Upper lobe of left lung (tissue), 4 donors: ENCODE measurements around the gene WDR90.

Experiments used
- CTCF ChIP-seq, 6 experiments: fragments of 450-650 bp in 4 of 6; fragments of 200-600 bp in 2 of 6; sonication (generic) in 2 of 6; IDR thresholded peaks; one replicate each; pipeline ENCODE4 v1.5.1; 2016 to 2019; ENCODE audit warnings: antibody characterized with exemption in 6 of 6
- EP300 ChIP-seq, 4 donors: sonication (generic); formaldehyde crosslinking; IDR thresholded peaks; one replicate each; pipeline ENCODE4 v1.5.1; 2017; ENCODE audit warnings: antibody characterized with exemption in 4 of 4, control low read depth in 2 of 4

- no peak for TF ChIP-seq EP300 (IDR thresholded peaks at IDR 0.05)
- TF ChIP-seq CTCF (IDR thresholded peaks at IDR 0.05): no peak
Observed at GRCh38 chr16:668519-669171, 19.5 kb downstream of the WDR90 start.
